Thyroid gland (tissue), 4 donors: ENCODE data around the gene FCHSD2. TPM values are rescaled to one million over a fixed set of nuclear protein-coding genes. Genes with fewer than 3 reads are reported as not detected.

Source experiments
- DNase-seq, 2 donors: peaks; one replicate each; pipeline ENCODE4 v3.0.0-alpha.2; 2019
- H3K27ac ChIP-seq, 3 donors: fragments of 200-600 bp; sonication (generic); 1 replicate in 2 of 3; 2 replicates in 1 of 3; pipeline ENCODE4 v1.5.1; 2016 to 2019; ENCODE audit warnings: mild to moderate bottlenecking in 1 of 3, moderate library complexity in 1 of 3
- H3K27me3 ChIP-seq: fragments of 200-600 bp; sonication (generic); one replicate; pipeline ENCODE4 v1.5.1; 2019
- H3K36me3 ChIP-seq, 2 donors: fragments of 200-600 bp; sonication (generic); one replicate each; pipeline ENCODE4 v1.5.1; 2016 to 2019
- H3K4me1 ChIP-seq, 2 donors: fragments of 200-600 bp; sonication (generic); one replicate each; pipeline ENCODE4 v1.5.1; 2017 to 2019
- H3K4me3 ChIP-seq, 3 donors: fragments of 200-600 bp; sonication (generic); replicated peaks in 1 of 3; 1 replicate in 2 of 3; 2 replicates in 1 of 3; pipeline ENCODE4 v1.5.1; 2016; ENCODE audit warnings: mild to moderate bottlenecking in 1 of 3
- H3K9me3 ChIP-seq: fragments of 200-600 bp; sonication (generic); one replicate; pipeline ENCODE4 v1.5.1; 2017
- CTCF ChIP-seq, 6 experiments: fragments of 200-600 bp in 3 of 6; fragments of 450-650 bp in 3 of 6; sonication (generic) in 3 of 6; IDR thresholded peaks; one replicate each; pipeline ENCODE4 v1.5.1; 2016 to 2019; ENCODE audit warnings: antibody characterized with exemption in 6 of 6, mild to moderate bottlenecking in 2 of 6, inconsistent platforms in 1 of 6, moderate library complexity in 1 of 6
- POLR2A ChIP-seq, 2 donors: fragments of 450-650 bp; IDR thresholded peaks; one replicate each; pipeline ENCODE4 v1.6.1; 2017; ENCODE audit warnings: antibody characterized with exemption in 2 of 2, mild to moderate bottlenecking in 2 of 2, moderate library complexity in 1 of 2
- WGBS, 2 donors: methylation state at CpG; one replicate each; pipeline ENCODE4 v1.1.5; 2017; 5-methylcytosine and 5-hydroxymethylcytosine counted together
- intact Hi-C: fragments of 100-400 bp; cut with DNase I; formaldehyde crosslinking; loops from one replicate; pipeline ENCODE4 v1.15.1; 2023
- total RNA-seq, 4 donors: library from RNA; depleted of rRNA; stranded (reverse); fragments of >200 nt; gene quantifications; one replicate each; pipeline ENCODE4 v1.2.3, GENCODE V29; 2016

FCHSD2 gene
- total RNA-seq, 4 donors from 2014 or later: 13.5 to 21.7 (median 16.9) TPM

- Histone ChIP-seq H3K9me3 (no peaks in the 10 kb centered on the region), H3K27ac (peak overlapping the region in 2 of 3 donors; percentile 19 to 27), H3K4me3 (no peak overlapping the region), H3K27me3 (no peaks in the 10 kb centered on the region), H3K36me3 (no peaks in the 10 kb centered on the region), H3K4me1 (peaks cover 12 to 18% of the 10 kb centered on the region in 2 donors)
- intact Hi-C loops: loop anchor here (2.0 to 5.0 kb wide), 2 partner anchors 52 to 104 kb away; no protein-coding TSS in a partner anchor
- WGBS, 2 donors: 31 to 53% methylated on average over 13 to 14 of the region's 18 CpGs
- TF ChIP-seq POLR2A (IDR thresholded peaks at IDR 0.05): no peak
- peak; percentile 78 to 97 (median 92) for TF ChIP-seq CTCF (IDR thresholded peaks at IDR 0.05)
- peak; percentile 77 to 81 for DNase-seq
Observed at GRCh38 chr11:73184953-73185671, 43.0 kb upstream of the FCHSD2 start.

DNA sequence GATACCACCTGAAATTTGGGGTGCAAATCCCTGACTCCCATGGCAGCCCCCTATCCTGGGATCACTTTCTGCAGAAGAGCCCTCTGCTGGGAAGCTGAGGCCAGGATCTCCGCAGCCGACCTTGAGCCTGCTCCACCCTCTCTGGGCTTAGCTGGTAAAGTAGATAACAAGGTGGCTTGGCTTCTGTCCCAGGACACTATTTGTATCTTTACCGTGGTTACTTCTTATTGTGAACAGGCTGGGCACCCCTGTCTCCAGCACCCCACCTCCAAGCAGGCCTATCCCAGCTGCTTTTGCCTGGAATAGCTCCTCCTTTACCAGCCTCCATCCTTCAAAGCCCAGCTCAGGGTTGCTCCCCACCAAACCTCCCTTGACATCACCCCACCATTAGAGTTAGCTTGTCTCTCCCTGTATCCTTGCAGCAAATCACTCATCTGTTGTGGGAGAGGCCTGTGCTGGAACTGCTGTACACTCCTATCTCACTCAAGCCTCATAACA, 40.8 kb upstream of the FCHSD2 start:
- WGBS, 2 donors: 57 to 60% methylated on average over 3 of the region's 3 CpGs

DNA sequence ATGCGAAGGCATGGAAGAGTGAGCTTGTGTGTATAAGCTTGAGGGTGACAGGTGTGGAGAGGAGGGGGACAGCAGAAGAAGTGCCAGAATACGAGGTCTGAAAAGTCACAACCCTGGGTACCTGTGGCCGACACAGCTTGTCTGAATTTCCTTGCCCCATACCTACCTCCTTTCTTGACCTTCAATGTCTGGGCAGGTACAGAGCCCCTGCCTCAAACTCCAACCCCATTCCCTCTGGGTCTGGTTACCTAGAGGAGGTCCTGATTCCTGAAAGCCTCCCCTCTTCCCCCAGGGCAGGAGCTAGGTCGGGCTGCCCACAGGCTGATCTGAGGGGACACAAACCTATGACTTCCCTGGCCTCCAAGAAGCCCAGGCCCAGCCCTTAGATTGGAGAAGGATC, 36.6 kb upstream of the FCHSD2 start:
- no peak overlapping the region for H3K4me3 ChIP-seq
- no peaks in the 10 kb centered on the region for H3K27me3 ChIP-seq
- H3K9me3 ChIP-seq: no peaks in the 10 kb centered on the region
- TF ChIP-seq POLR2A (IDR thresholded peaks at IDR 0.05) (no peak), CTCF (IDR thresholded peaks at IDR 0.05) (no peak)
- no peak for DNase-seq
- no peak overlapping the region for H3K27ac ChIP-seq
- peaks cover 9 to 27% of the 10 kb centered on the region in 2 donors for H3K4me1 ChIP-seq
- H3K36me3 ChIP-seq: no peaks in the 10 kb centered on the region
- WGBS, 2 donors: 87 to 92% methylated on average over 4 of the region's 4 CpGs
- intact Hi-C loops: loop anchor here (10.0 kb wide), 1 partner anchor 254 kb away; no protein-coding TSS in a partner anchor

More for the DNA sequence above, 40.8 kb upstream of the FCHSD2 start:
- Histone ChIP-seq H3K27ac (no peak overlapping the region), H3K36me3 (no peaks in the 10 kb centered on the region), H3K27me3 (no peaks in the 10 kb centered on the region), H3K9me3 (no peaks in the 10 kb centered on the region), H3K4me1 (peaks cover 13 to 22% of the 10 kb centered on the region in 2 donors), H3K4me3 (no peak overlapping the region)
- intact Hi-C loops: no loop called here
- TF ChIP-seq CTCF (IDR thresholded peaks at IDR 0.05) (no peak), POLR2A (IDR thresholded peaks at IDR 0.05) (no peak)
- DNase-seq: no peak

GRCh38 chr11:73177778-73178539, 35.8 kb upstream of the FCHSD2 start:
- TF ChIP-seq POLR2A (IDR thresholded peaks at IDR 0.05): no peak
- TF ChIP-seq CTCF (IDR thresholded peaks at IDR 0.05): peak; percentile 43 to 96 (median 83)
- H3K4me1 ChIP-seq: peaks cover 9 to 30% of the 10 kb centered on the region in 2 donors
- intact Hi-C loops: loop anchor here (2.0 to 10.0 kb wide), 2 partner anchors 253 to 347 kb away; no protein-coding TSS in a partner anchor
- no peaks in the 10 kb centered on the region for H3K36me3 ChIP-seq
- H3K4me3 ChIP-seq: no peak overlapping the region
- 22 to 44% methylated on average over 10 to 15 of the region's 15 CpGs for WGBS, 2 donors
- H3K27me3 ChIP-seq: no peaks in the 10 kb centered on the region
- peak overlapping the region in 2 of 3 donors; percentile 20 to 50 for H3K27ac ChIP-seq
- H3K9me3 ChIP-seq: no peaks in the 10 kb centered on the region
- peak; percentile 83 to 87 for DNase-seq
